IPS-15b (cell line): Measurements from ENCODE around the gene SEPTIN5.
A peak's percentile ranks its signal among the peaks of the same experiment; 100 is the strongest.

Source experiments
- H3K27me3 ChIP-seq: one replicate; pipeline ENCODE4 v1.6.1; 2013; ENCODE audit warnings: low read length; ENCODE audit not compliant: control insufficient read depth, insufficient read depth
- H3K36me3 ChIP-seq: one replicate; pipeline ENCODE4 v1.6.1; 2013; ENCODE audit warnings: low read length; ENCODE audit not compliant: control insufficient read depth, insufficient read depth
- H3K4me1 ChIP-seq: one replicate; pipeline ENCODE4 v1.6.1; 2013; ENCODE audit warnings: mild to moderate bottlenecking, low read length; ENCODE audit not compliant: control insufficient read depth, insufficient read depth
- H3K4me3 ChIP-seq: one replicate; pipeline ENCODE4 v1.5.1; 2013; ENCODE audit warnings: low read depth, low read length
- H3K9ac ChIP-seq: one replicate; pipeline ENCODE4 v1.6.1; 2013; ENCODE audit warnings: low read depth, mild to moderate bottlenecking, low read length
- H3K9me3 ChIP-seq: one replicate; pipeline ENCODE4 v1.6.1; 2013; ENCODE audit warnings: mild to moderate bottlenecking, low read length; ENCODE audit not compliant: control insufficient read depth, insufficient read depth

SEPTIN5 gene

DNA sequence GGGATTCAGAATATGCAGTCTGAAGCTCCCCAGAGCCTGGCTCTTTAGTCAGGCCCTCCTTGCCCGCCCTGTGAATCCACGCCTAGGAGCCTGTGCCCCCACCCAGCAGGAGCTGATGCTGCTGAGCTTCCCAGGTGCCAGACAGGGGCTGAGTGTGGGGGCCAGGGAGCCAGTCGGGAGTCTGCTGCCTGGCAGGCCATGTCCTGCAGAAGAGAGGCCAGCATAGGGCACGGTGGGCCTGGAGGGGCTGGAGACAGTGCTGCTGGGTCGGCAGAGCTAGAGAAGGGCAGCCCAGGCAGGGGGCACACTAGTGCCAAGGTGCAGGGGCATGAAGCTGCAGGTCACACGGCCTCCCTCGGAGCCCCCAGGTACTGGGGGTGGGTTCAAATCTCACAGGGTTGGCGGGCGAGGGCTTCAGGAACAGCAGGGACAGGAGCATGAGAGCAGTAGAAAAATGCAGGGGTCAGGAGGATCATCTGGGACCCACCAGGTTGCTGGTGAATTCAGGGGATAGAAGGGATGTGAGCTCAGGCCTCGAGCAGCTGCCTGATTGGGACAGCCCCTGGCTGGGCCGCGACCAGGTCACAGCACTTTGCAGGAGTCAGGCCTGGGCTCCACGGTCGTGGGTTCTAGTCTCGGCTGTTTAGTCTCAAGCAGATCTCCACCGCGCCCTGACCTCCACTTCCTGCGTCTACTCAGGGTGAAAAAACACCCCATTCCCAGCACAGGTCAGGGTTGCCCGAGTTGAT, 4.1 kb upstream of the SEPTIN5 start:
- Histone ChIP-seq H3K4me3 (no peak overlapping the region), H3K27me3 (peaks cover 29% of the 10 kb centered on the region), H3K36me3 (peaks cover 3% of the 10 kb centered on the region), H3K9me3 (no peaks in the 10 kb centered on the region), H3K4me1 (peaks cover 2% of the 10 kb centered on the region), H3K9ac (no peak overlapping the region)

- Histone ChIP-seq H3K27me3 (peaks cover 33% of the 10 kb centered on the region), H3K4me3 (no peak overlapping the region), H3K4me1 (peaks cover under 1% of the 10 kb centered on the region), H3K9me3 (no peaks in the 10 kb centered on the region), H3K36me3 (peaks cover 3% of the 10 kb centered on the region), H3K9ac (no peak overlapping the region)
Observed at GRCh38 chr22:19710769-19711106, 3.6 kb upstream of the SEPTIN5 start.

DNA sequence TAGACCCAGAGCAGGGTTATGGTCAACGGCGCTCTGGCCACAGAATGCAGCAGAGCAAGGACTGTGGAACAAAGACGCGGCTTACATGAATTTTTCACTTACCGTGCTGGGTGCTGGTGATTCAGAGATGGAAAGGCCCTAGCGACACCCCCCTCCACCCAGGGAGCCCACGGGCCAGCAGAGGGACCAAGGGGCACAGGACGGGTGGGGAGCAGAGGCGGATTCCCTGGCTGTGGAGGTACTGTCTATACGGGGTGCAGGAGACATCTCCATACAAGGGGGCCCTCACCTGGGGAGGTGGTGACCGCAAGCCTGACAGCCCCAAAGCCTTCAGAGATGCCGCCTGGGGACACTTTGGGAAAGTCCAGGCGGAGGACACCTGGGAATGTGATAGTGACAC, 1.1 kb upstream of the SEPTIN5 start:
- Histone ChIP-seq H3K9ac (no peak overlapping the region), H3K9me3 (no peaks in the 10 kb centered on the region), H3K27me3 (peaks cover 46% of the 10 kb centered on the region), H3K4me3 (no peak overlapping the region), H3K36me3 (no peaks in the 10 kb centered on the region), H3K4me1 (peaks cover 2% of the 10 kb centered on the region)

DNA sequence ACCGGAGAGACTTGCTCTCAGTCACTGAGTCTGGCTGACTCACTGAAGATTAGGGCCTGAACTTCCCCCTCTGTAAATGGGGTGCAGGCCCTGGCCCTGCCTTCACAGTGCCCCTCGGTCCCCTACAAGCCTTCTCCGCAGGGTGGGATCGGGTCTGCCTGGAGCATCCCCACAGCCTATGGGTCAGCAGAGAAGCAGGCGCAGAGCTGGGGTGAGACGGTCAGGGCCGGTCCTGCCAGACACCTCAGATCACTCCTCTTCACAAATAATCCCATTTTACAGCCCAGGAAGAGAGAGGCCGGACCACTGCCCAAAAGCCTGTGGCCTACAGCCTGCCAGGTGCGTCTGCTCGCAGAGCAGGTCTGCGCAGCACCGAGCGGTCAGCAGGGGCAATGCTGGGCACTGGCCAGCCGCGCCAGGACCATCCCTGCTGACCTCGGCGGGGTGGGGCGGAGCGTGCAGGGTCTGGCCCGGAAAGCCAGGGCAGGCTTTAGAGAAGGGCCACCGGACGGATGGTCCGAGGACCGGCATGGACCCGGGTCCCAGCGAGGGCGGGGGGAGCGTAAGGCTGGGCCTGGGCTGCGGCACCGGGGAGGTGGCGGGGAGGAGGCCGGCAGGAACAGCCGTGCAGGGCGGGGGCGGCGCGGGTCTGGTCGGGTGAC, 522 bp upstream of the SEPTIN5 start:
- Histone ChIP-seq H3K9me3 (no peaks in the 10 kb centered on the region), H3K4me3 (no peak overlapping the region), H3K9ac (no peak overlapping the region), H3K4me1 (peaks cover 2% of the 10 kb centered on the region), H3K27me3 (peaks cover 49% of the 10 kb centered on the region), H3K36me3 (no peaks in the 10 kb centered on the region)

DNA sequence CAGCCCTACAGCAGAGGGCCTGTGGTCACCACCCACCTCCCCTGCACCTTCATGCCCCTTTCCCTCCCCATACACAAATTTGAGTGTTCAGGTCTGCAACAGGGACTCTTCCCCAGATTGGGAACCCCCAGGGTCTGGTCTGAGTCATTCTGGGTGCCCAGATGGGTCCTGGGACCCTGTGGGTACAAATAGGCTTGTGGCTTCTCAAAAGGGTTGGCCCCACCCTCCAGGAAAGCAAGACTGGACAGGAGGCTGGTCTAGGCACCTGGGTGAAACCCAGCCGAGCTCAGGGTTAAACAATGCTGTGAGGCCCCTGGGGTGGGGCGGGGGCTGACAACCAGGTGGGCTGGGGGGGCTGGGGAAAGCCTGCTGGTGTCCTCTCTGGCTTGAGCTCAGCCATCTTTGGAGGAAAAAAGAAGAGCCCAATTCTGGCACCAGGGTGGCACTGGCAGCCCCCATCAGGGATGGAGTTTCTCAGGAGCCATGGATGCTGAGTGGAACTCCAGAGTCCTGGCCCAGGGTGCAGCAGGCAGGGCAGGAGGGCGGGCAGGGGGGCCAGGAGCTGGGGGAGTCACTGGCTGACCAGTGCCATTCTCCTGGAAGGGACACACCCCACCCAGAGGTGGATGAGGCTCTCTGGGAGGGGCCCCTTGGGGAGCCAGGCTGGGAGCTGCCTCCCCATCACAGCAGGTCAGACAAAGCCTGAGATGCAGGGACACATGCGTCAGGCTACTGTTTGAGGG, 1.1 kb downstream of the SEPTIN5 start:
- Histone ChIP-seq H3K4me1 (peaks cover 2% of the 10 kb centered on the region), H3K4me3 (peak overlapping the region; percentile 35), H3K36me3 (no peaks in the 10 kb centered on the region), H3K9ac (no peak overlapping the region), H3K9me3 (no peaks in the 10 kb centered on the region), H3K27me3 (peaks cover 64% of the 10 kb centered on the region)

DNA sequence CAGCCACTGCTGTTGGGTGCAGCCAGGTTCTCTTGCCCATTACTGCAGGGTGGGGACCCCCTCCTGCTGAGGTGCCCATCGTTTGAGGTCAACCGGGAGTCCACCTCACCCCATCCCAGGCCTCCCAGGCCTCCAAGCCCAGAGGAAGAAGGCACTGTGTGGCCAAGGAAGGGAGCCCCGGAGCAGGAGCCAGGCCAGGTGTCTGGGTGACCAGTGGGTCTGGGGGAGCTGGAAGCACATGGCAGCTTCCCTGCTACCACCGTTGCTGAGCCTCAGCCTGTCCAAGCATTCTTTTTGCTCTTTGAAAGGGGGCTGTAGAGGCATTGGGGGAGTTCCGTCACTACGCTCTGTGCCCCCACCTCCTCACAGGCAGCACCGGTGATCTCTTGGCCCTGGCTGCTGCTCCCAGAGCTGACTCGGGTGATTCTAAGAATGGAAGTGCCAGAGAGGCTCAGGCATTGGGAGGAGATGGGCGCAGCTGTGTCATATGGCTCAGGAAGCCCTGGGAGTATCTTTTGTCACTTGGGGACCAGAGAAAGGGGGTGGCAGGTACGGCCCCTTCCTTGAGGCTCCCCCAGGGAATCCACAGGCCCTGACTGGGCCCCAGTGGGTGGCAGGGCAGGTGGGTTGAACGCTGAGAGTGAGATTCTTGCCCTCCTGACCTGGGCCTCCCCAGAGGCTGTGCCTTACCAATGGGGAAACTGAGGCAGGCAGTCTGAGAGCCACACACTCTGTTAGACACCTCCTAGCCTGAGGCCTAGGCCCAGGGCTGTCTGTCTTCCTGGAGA, 1.9 kb downstream of the SEPTIN5 start:
- H3K36me3 ChIP-seq, result no peaks in the 10 kb centered on the region
- peaks cover 71% of the 10 kb centered on the region for H3K27me3 ChIP-seq
- H3K4me3 ChIP-seq, result no peak overlapping the region
- H3K4me1 ChIP-seq, result peaks cover 2% of the 10 kb centered on the region
- no peak overlapping the region for H3K9ac ChIP-seq
- no peaks in the 10 kb centered on the region for H3K9me3 ChIP-seq

GRCh38 chr22:19716829-19717105, 2.5 kb downstream of the SEPTIN5 start:
- H3K4me1 ChIP-seq, result peaks cover 2% of the 10 kb centered on the region
- no peaks in the 10 kb centered on the region for H3K9me3 ChIP-seq
- H3K27me3 ChIP-seq, result peaks cover 75% of the 10 kb centered on the region
- H3K9ac ChIP-seq, result no peak overlapping the region
- H3K36me3 ChIP-seq, result no peaks in the 10 kb centered on the region
- no peak overlapping the region for H3K4me3 ChIP-seq

DNA sequence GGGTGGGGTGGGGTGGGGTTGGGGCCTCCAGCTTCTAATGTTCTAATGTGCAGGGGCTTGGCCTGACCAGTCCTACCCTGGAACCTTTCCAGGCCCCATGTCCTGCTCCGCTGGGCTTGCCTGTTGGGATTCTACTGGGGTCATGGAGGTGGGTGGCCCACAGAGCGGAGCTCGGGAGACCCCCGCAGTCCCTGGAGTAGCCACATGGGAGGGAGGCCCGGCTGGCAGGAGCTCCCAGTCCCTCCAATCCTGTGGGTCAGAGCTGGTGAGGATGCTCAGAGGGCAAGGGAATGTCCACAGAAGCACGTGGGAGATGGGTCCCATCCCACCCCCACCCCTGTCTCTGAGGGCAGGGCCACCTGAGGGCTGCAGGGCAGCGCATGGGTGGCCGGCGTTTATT, 2.9 kb downstream of the SEPTIN5 start:
- peaks cover 77% of the 10 kb centered on the region for H3K27me3 ChIP-seq
- no peaks in the 10 kb centered on the region for H3K9me3 ChIP-seq
- peaks cover 2% of the 10 kb centered on the region for H3K4me1 ChIP-seq
- no peaks in the 10 kb centered on the region for H3K36me3 ChIP-seq
- no peak overlapping the region for H3K9ac ChIP-seq
- H3K4me3 ChIP-seq, result no peak overlapping the region

DNA sequence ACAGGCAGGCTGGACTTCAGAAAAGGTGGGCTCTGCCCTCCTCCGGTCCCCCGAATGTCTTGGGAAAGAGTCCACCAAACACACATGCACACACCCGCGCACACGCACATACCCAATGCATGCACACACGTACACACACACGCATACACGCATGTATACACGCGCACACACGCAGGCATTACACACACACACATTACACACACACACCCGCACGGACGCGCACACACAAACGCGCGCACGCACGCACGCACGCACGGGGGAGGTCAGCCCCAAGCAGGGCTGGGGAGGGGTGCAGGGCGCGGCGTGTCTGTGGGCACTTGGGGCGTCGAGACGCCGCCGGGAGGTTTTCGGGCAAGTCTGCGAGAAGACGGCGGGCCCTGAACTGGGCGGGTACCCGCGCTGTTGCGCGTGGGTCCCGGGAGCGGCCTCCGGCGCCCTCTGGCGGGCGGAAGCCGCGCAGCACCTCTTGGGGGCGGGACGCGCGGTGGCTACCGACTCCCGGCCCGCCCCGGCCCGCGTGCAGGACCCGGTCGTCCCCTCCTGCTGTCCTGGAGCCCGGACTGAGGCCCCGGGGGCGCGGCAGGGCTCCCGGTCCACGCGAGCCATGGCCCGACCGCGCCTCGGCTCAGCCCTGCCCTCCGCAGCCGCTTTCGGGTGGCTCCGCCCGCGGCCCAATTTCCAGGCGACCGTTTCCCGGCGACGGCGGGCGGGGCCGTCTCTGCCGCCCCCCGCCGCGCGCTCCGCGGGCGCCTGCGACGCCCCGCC, 3.6 kb downstream of the SEPTIN5 start:
- Histone ChIP-seq H3K9me3 (no peaks in the 10 kb centered on the region), H3K9ac (no peak overlapping the region), H3K36me3 (no peaks in the 10 kb centered on the region), H3K27me3 (peaks cover 82% of the 10 kb centered on the region), H3K4me1 (peaks cover 2% of the 10 kb centered on the region), H3K4me3 (peak overlapping the region; percentile 50)

DNA sequence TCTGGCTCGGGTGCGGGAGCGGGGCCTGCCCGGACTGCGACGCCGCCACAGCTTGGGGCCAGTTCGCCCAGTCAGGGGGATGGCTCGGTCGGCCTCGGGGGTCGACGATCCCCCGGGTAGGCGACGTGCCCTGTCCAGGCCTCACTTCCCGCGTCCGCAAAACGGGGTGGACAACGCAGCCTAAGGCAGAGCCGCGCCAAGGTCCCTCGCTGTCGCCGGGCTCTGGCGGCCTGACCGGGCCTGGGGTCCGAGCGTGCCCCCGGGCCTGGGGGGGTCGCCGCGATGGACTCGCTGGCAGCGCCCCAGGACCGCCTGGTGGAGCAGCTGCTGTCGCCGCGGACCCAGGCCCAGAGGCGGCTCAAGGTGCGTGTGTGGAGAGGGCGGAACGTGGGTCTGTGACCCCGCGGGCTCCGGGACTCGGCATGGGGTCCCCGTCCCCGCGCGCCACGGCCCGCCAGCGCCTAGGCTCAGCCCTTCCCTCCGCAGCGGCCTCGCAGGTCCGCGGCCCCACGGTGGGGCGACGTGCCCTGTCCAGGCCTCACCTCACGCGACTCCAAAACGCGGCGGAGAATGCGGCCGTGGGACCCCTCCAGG, 4.2 kb downstream of the SEPTIN5 start:
- Histone ChIP-seq H3K9ac (no peak overlapping the region), H3K4me3 (peak overlapping the region; percentile 50), H3K27me3 (peaks cover 82% of the 10 kb centered on the region)

DNA sequence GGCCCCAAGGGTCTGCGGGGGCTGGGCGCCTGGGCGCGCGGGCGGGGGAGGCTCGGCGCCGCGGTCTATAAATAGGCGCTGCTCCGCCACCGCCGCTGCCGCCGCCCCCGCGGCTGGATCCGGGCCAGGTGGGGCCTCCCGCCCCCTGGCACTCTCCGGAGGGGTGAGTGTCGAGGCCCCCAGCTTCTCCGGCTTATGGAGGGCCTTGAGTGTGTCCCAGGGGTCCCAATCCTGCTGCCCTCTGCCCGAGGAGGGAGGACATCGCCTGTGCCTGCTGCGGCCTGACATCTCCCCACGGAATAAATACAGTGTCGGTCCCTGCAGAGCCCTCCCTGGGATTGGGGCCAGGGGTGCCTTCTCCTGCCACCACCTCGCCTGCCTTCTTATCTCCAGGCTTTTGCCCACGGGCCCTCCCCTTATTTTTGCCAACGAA, 4.8 kb downstream of the SEPTIN5 start:
- Histone ChIP-seq H3K9me3 (no peaks in the 10 kb centered on the region), H3K4me1 (peaks cover 6% of the 10 kb centered on the region), H3K9ac (no peak overlapping the region), H3K36me3 (no peaks in the 10 kb centered on the region), H3K27me3 (peaks cover 81% of the 10 kb centered on the region), H3K4me3 (peak overlapping the region; percentile 50)

More for the DNA sequence above, 4.2 kb downstream of the SEPTIN5 start:
- Histone ChIP-seq H3K36me3 (no peaks in the 10 kb centered on the region), H3K4me1 (peaks cover 6% of the 10 kb centered on the region), H3K9me3 (no peaks in the 10 kb centered on the region)
